IPS-18a (cell line): Measurements from ENCODE around the gene SLC25A29.
"Not testable (repeated sequence)": the region's sequence is repeated elsewhere in the genome, so short reads cannot be mapped to it uniquely, and the experiment has no call there.

Source experiments
- H3K27ac ChIP-seq: one replicate; pipeline ENCODE4 v1.5.1; 2013; ENCODE audit warnings: low read length
- H3K27me3 ChIP-seq: one replicate; pipeline ENCODE4 v1.6.1; 2013; ENCODE audit warnings: mild to moderate bottlenecking, low read length; ENCODE audit not compliant: control insufficient read depth, insufficient read depth
- H3K36me3 ChIP-seq: one replicate; pipeline ENCODE4 v1.6.1; 2013; ENCODE audit warnings: low read depth, low read length; ENCODE audit not compliant: control insufficient read depth
- H3K4me1 ChIP-seq: one replicate; pipeline ENCODE4 v1.6.1; 2013; ENCODE audit warnings: low read depth, low read length; ENCODE audit not compliant: control insufficient read depth
- H3K4me3 ChIP-seq: one replicate; pipeline ENCODE4 v1.5.1; 2013; ENCODE audit warnings: low read length
- H3K9ac ChIP-seq: one replicate; pipeline ENCODE4 v1.6.1; 2013; ENCODE audit warnings: mild to moderate bottlenecking, low read length, moderate library complexity
- H3K9me3 ChIP-seq: one replicate; pipeline ENCODE4 v1.6.1; 2013; ENCODE audit warnings: low read depth, low read length; ENCODE audit not compliant: control insufficient read depth

The SLC25A29 gene

GRCh38 chr14:100288382-100289185 is 17.7 kb downstream of the SLC25A29 start:
- no peak overlapping the region for H3K27ac ChIP-seq
- H3K9me3 ChIP-seq = no peaks in the 10 kb centered on the region
- no peaks in the 10 kb centered on the region for H3K27me3 ChIP-seq
- H3K4me1 ChIP-seq = peaks cover 6% of the 10 kb centered on the region
- no peak overlapping the region for H3K9ac ChIP-seq
- no peak overlapping the region for H3K4me3 ChIP-seq
- peaks cover 30% of the 10 kb centered on the region for H3K36me3 ChIP-seq

- H3K36me3 ChIP-seq = peaks cover 27% of the 10 kb centered on the region
- not testable (repeated sequence) for H3K9ac ChIP-seq, H3K4me1 ChIP-seq, H3K27me3 ChIP-seq, H3K27ac ChIP-seq, H3K9me3 ChIP-seq, H3K4me3 ChIP-seq
Measured at GRCh38 chr14:100287998-100288295, 18.3 kb downstream of the SLC25A29 start.

- Histone ChIP-seq H3K9me3 (no peaks in the 10 kb centered on the region), H3K4me1 (peaks cover 6% of the 10 kb centered on the region), H3K36me3 (peaks cover 25% of the 10 kb centered on the region), H3K27me3 (no peaks in the 10 kb centered on the region), H3K27ac (no peak overlapping the region), H3K9ac (no peak overlapping the region), H3K4me3 (no peak overlapping the region)
Measured at GRCh38 chr14:100287202-100287997, 18.8 kb downstream of the SLC25A29 start.

GRCh38 chr14:100286484-100287191 is 19.6 kb downstream of the SLC25A29 start:
- Histone ChIP-seq H3K4me1 (peaks cover 6% of the 10 kb centered on the region), H3K27ac (no peak overlapping the region), H3K4me3 (no peak overlapping the region), H3K9ac (no peak overlapping the region), H3K9me3 (no peaks in the 10 kb centered on the region), H3K36me3 (peaks cover 17% of the 10 kb centered on the region), H3K27me3 (no peaks in the 10 kb centered on the region)

GRCh38 chr14:100285913-100286400 is 20.3 kb downstream of the SLC25A29 start:
- no peak overlapping the region for H3K27ac ChIP-seq
- H3K27me3 ChIP-seq = no peaks in the 10 kb centered on the region
- peak overlapping the region; percentile 53 for H3K4me3 ChIP-seq
- H3K4me1 ChIP-seq = peaks cover 6% of the 10 kb centered on the region
- no peaks in the 10 kb centered on the region for H3K9me3 ChIP-seq
- peak overlapping the region; percentile 72 for H3K9ac ChIP-seq
- H3K36me3 ChIP-seq = peaks cover 10% of the 10 kb centered on the region

GRCh38 chr14:100285021-100285912 is 21.0 kb downstream of the SLC25A29 start:
- Histone ChIP-seq H3K27ac (no peak overlapping the region), H3K27me3 (no peaks in the 10 kb centered on the region), H3K9me3 (no peaks in the 10 kb centered on the region), H3K36me3 (peaks cover 4% of the 10 kb centered on the region), H3K4me3 (peak overlapping the region; percentile 53), H3K9ac (peak overlapping the region; percentile 72), H3K4me1 (peaks cover 6% of the 10 kb centered on the region)

- H3K4me1 ChIP-seq = peaks cover 6% of the 10 kb centered on the region
- peak overlapping the region; percentile 72 for H3K9ac ChIP-seq
- H3K27ac ChIP-seq = no peak overlapping the region
- peaks cover 3% of the 10 kb centered on the region for H3K36me3 ChIP-seq
- no peaks in the 10 kb centered on the region for H3K27me3 ChIP-seq
- no peaks in the 10 kb centered on the region for H3K9me3 ChIP-seq
- peak overlapping the region; percentile 53 for H3K4me3 ChIP-seq
Measured at GRCh38 chr14:100283984-100284881, 22.0 kb downstream of the SLC25A29 start.

- H3K9me3 ChIP-seq, H3K27me3 ChIP-seq, H3K4me3 ChIP-seq, H3K27ac ChIP-seq, H3K4me1 ChIP-seq, H3K36me3 ChIP-seq, H3K9ac ChIP-seq: not testable (repeated sequence)
Measured at GRCh38 chr14:100283436-100283835, 22.8 kb downstream of the SLC25A29 start.

- Histone ChIP-seq H3K9ac (no peak overlapping the region), H3K4me1 (peaks cover 6% of the 10 kb centered on the region), H3K27ac (no peak overlapping the region), H3K9me3 (no peaks in the 10 kb centered on the region), H3K36me3 (no peaks in the 10 kb centered on the region), H3K27me3 (no peaks in the 10 kb centered on the region), H3K4me3 (no peak overlapping the region)
Measured at GRCh38 chr14:100282766-100283419, 23.4 kb downstream of the SLC25A29 start.

- H3K36me3 ChIP-seq = peaks cover 8% of the 10 kb centered on the region
Measured at GRCh38 chr14:100282083-100282350, 24.2 kb downstream of the SLC25A29 start.

More at GRCh38 chr14:100282083-100282350, 24.2 kb downstream of the SLC25A29 start:
- no peak overlapping the region for H3K27ac ChIP-seq
- H3K9me3 ChIP-seq = no peaks in the 10 kb centered on the region
- H3K4me3 ChIP-seq = no peak overlapping the region
- no peak overlapping the region for H3K9ac ChIP-seq
- no peaks in the 10 kb centered on the region for H3K27me3 ChIP-seq
- H3K4me1 ChIP-seq = peaks cover 6% of the 10 kb centered on the region
